AG04450 (cell line): Measurements from ENCODE around the gene PPM1D. TPM values are rescaled to one million over a fixed set of nuclear protein-coding genes. Genes with fewer than 3 reads are reported as not detected.
"Not testable (repeated sequence)": the region's sequence is repeated elsewhere in the genome, so short reads cannot be mapped to it uniquely, and the experiment has no call there.

Experiments used
- CTCF ChIA-PET: fragments of 300-600, 350-600 bp; formaldehyde crosslinking; extraction: SDS; loops from one replicate; lab custom pipeline; 2022; ENCODE audit warnings: antibody characterized with exemption, inconsistent platforms; lab: Charles Lee
- POLR2A ChIA-PET: fragments of 350-600 bp; formaldehyde crosslinking; extraction: SDS; loops from one replicate; lab custom pipeline; 2021; ENCODE audit warnings: antibody characterized with exemption, inconsistent platforms; lab: Yijun Ruan, JAX
- DNase-seq: peaks from one replicate; pipeline ENCODE4 v3.0.0-alpha.2; 2011; ENCODE audit warnings: low read depth, low spot score
- H3K27ac ChIP-seq: one replicate; pipeline ENCODE4 v1.5.1; 2012; ENCODE audit warnings: low read depth, low read length, control low read depth
- H3K27me3 ChIP-seq: one replicate; pipeline ENCODE4 v1.6.0; 2012; ENCODE audit warnings: low read length; ENCODE audit not compliant: control insufficient read depth, insufficient read depth
- H3K4me3 ChIP-seq: 2 replicates; pipeline ENCODE4 v1.5.1; 2011; ENCODE audit warnings: mild to moderate bottlenecking, low read depth, low read length, control low read depth
- H3K9me3 ChIP-seq: 2 replicates; pipeline ENCODE4 v1.5.1; 2012; ENCODE audit warnings: low read length; ENCODE audit not compliant: control insufficient read depth, insufficient read depth
- CTCF ChIP-seq: IDR thresholded peaks from 2 replicates; pipeline ENCODE4 v1.5.1; 2011; ENCODE audit warnings: low read depth, low read length, control low read depth, inconsistent platforms
- polyA plus RNA-seq: library from polyadenylated mRNA; depleted of rRNA; stranded (reverse); fragments of >200 nt; gene quantifications from 2 replicates; pipeline ENCODE4 v1.2.3, GENCODE V29; 2011

Gene PPM1D
- polyA plus RNA-seq, 1 experiment, result 12.2 TPM

DNA sequence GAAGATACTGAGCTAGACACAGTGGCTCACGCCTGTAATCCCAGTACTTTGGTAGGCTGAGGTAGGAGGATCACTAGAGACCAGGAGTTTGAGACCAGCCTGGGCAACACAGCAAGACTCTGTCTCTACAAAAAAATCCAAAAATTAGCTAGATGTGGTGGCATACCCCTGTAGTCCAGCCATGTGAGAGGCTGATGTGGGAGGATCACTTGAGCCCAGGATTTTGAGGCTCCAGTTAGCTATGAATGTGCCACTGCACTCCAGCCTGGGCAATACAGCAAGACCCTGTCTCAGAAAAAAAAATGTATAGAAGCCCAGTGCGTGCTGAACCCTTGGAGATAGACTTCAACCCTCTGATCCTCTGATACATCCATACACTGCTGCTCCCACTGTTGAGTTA, 7.2 kb upstream of the PPM1D start:
- Histone ChIP-seq H3K27me3 (peaks cover 2% of the 10 kb centered on the region), H3K9me3 (no peaks in the 10 kb centered on the region), H3K27ac (no peak overlapping the region), H3K4me3 (no peak overlapping the region)
- ChIA-PET POLR2A (no interaction called here), CTCF (no interaction called here)
- TF ChIP-seq CTCF, result no peak
- no peak for DNase-seq

DNA sequence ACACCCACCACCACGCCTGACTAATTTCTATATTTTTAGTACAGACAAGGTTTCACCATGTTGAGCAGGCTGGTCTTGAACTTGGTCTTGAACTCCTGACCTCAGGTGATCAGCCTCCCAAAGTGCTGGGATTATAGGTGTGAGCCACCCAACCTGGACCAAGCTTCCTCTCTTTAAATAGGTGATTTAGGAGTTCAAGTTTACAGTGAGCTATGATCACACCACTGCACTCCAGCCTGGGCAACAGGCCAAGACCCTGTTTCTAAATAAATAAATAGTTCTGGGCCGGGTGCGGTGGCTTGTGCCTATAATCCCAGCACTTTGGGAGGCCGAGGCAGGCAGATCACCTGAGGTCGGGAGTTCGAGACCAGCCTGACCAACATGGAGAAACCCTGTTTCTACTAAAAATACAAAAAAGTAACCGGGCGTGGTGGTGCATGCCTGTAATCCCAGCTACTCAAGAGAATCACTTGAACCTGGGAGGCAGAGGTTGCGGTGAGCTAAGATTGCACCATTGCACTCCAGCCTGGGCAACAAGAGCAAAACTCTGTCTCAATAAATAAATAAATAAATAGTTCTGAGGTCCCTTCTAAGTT, 6.5 kb upstream of the PPM1D start:
- H3K9me3 ChIP-seq, POLR2A ChIA-PET, H3K4me3 ChIP-seq, DNase-seq, H3K27me3 ChIP-seq, H3K27ac ChIP-seq: not testable (repeated sequence)
- CTCF ChIA-PET, result interaction anchor here (0.8 kb wide), 1 partner anchor 24 kb away, joined by 4 read pairs; no protein-coding TSS in a partner anchor

DNA sequence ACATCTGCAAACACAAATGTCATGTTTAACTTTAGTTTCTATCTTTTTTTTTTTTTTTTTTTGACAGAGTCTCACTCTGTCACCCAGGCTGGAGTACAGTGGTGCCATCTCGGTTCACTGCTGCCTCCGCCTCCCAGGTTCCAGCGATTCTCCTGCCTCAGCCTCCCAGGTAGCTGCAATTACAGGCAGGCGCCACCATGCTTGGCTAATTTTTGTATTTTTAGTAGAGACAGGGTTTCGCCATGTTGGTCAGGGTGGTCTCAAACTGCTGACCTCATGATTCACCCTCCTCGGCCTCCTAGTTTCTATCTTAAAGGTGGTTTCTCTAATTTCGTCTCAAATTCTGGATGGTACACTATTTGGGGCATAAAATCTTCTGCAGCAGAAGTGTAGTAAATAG, 5.8 kb upstream of the PPM1D start:
- POLR2A ChIA-PET, DNase-seq, H3K4me3 ChIP-seq, H3K9me3 ChIP-seq, H3K27me3 ChIP-seq, H3K27ac ChIP-seq, CTCF ChIA-PET: not testable (repeated sequence)

- DNase-seq, result no peak
- H3K27me3 ChIP-seq, result peaks cover 2% of the 10 kb centered on the region
- no peak overlapping the region for H3K27ac ChIP-seq
- ChIA-PET CTCF (no interaction called here), POLR2A (no interaction called here)
- no peak overlapping the region for H3K4me3 ChIP-seq
- TF ChIP-seq CTCF, result no peak
- H3K9me3 ChIP-seq, result no peaks in the 10 kb centered on the region
These were observed 5.3 kb upstream of the PPM1D start for GRCh38 chr17:60594734-60595133.

DNA sequence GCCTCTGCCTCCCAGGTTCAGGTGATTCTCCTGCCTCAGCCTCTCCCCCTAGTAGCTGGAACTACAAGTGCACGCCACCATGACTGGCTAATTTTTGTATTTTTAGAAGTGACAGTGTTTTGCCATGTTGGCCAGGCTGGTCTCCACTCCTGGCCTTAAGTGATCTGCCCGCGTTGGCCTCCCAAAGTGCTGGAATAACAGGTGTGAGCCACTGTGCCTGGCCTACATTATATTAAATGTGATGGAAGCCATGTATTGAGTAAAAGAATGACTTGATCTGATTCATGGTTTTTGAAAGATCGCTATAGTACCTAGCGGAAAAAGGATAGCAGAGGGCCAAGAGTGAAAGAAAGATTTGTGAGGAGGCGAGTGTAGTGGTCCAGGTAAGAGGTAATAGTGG, 2.7 kb upstream of the PPM1D start:
- no peak for DNase-seq
- ChIA-PET CTCF (no interaction called here), POLR2A (interaction anchor here (0.7 kb wide), 1 partner anchor 497 kb away, joined by 3 read pairs; no protein-coding TSS in a partner anchor)
- no peak for TF ChIP-seq CTCF
- Histone ChIP-seq H3K4me3 (no peak overlapping the region), H3K27me3 (no peaks in the 10 kb centered on the region), H3K9me3 (no peaks in the 10 kb centered on the region; the same call in 1 of the 2 replicates), H3K27ac (no peak overlapping the region)

DNA sequence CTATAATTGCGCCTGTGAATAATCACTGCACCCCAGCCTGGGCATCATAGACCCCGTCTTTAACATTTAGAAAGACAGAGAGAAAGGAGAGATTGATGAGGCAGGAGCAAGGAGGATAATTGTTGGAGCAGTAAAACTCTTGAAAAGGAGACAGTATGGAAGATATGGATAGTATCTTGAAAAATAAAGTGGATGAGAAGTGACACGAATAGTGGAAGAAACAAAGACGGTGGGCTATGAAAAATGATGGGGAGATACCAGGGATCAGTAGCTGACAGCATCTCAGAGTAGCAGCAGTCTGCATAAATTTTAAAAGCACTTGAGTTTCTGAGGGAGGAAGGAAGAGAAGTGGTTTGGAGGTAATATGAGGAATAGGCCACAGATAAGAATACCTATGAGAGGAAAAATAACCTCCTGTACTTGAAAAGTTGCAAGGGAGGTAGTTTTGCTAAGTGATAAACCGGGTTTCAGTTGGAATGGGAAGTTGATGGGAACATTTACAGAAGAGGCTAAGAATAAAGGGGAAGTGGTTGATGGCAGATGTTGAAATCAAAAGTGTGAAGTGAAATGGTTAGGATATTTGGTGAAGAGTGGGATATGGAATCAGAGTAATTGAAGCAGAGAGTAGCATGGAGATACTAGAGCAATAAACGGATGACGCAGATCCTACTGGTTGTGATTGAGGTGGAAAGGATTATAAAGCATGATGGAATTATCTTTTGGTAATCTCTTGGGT, 1.8 kb upstream of the PPM1D start:
- no peak for DNase-seq

More for the DNA sequence above, 1.8 kb upstream of the PPM1D start:
- ChIA-PET CTCF (no interaction called here), POLR2A (interaction anchor here (0.7 kb wide), 1 partner anchor 62 kb away, joined by 3 read pairs; no protein-coding TSS in a partner anchor)
- H3K27me3 ChIP-seq, result no peaks in the 10 kb centered on the region
- no peaks in the 10 kb centered on the region; the same call in 1 of the 2 replicates for H3K9me3 ChIP-seq
- TF ChIP-seq CTCF, result no peak
- H3K4me3 ChIP-seq, result no peak overlapping the region
- H3K27ac ChIP-seq, result no peak overlapping the region
